PC-9 (cell line): ENCODE measurements around the gene CBLN3. TPM values are rescaled to one million over a fixed set of nuclear protein-coding genes. Genes with fewer than 3 reads are reported as not detected.

Experiments used
- BruUV-seq: library from RNA; stranded (reverse); fragments of 400-500 nt; replicated peaks from 2 replicates; lab custom pipeline; 2021; lab: Mats Ljungman, UMichigan
- CTCF ChIA-PET: fragments of 300-600 bp; sonication (Branson Sonifier 250); formaldehyde crosslinking; loops from one replicate; lab custom pipeline; 2022; ENCODE audit warnings: antibody characterized with exemption; lab: Charles Lee
- POLR2A ChIA-PET: fragments of 300-600 bp; sonication (Branson Sonifier 250); formaldehyde crosslinking; loops from one replicate; lab custom pipeline; 2022; ENCODE audit warnings: antibody characterized with exemption; ENCODE audit not compliant: unreplicated experiment; lab: Charles Lee
- DNase-seq, 2 experiments: peaks; one replicate each; pipeline versions ENCODE4 v3.0.0 to v3.0.0-alpha.2; 2015 to 2022; ENCODE audit warnings: mixed read lengths in 1 of 2
- H2AFZ ChIP-seq: fragments of 200-600 bp; sonication (generic); 2 replicates; pipeline ENCODE4 v1.8.1; 2017; ENCODE audit warnings: antibody characterized with exemption
- H3F3A ChIP-seq: fragments of 200-600 bp; sonication (generic); 2 replicates; pipeline ENCODE4 v1.8.1; 2017; ENCODE audit warnings: antibody characterized with exemption, mild to moderate bottlenecking, low read depth; ENCODE audit not compliant: insufficient read depth
- H3K27ac ChIP-seq: fragments of 200-600 bp; sonication (generic); 2 replicates; pipeline ENCODE4 v1.6.1; 2016; ENCODE audit warnings: mixed run types
- H3K27me3 ChIP-seq: fragments of 200-600 bp; sonication (generic); 2 replicates; pipeline ENCODE4 v1.6.1; 2016; ENCODE audit warnings: low read depth, mixed run types; ENCODE audit not compliant: insufficient read depth
- H3K36me3 ChIP-seq: fragments of 200-600 bp; sonication (generic); 2 replicates; pipeline ENCODE4 v1.6.1; 2016; ENCODE audit warnings: low read depth, mixed run types
- H3K4me1 ChIP-seq: fragments of 200-600 bp; sonication (generic); replicated peaks from 2 replicates; pipeline ENCODE4 v1.6.1; 2016; ENCODE audit warnings: mixed run types; ENCODE audit not compliant: insufficient read depth
- H3K4me2 ChIP-seq: fragments of 200-600 bp; sonication (generic); 2 replicates; pipeline ENCODE4 v1.6.1; 2017; ENCODE audit warnings: mixed run types
- H3K4me3 ChIP-seq: fragments of 200-600 bp; sonication (generic); 2 replicates; pipeline ENCODE4 v1.6.1; 2016; ENCODE audit warnings: mixed run types
- H3K79me2 ChIP-seq: fragments of 200-600 bp; sonication (generic); 2 replicates; pipeline ENCODE4 v1.6.1; 2017; ENCODE audit warnings: low read depth, mixed run types
- H3K9me2 ChIP-seq: fragments of 200-600 bp; sonication (generic); 2 replicates; pipeline ENCODE4 v1.8.1; 2017; ENCODE audit warnings: mild to moderate bottlenecking; ENCODE audit not compliant: insufficient read depth
- H3K9me3 ChIP-seq: fragments of 200-600 bp; sonication (generic); 2 replicates; pipeline ENCODE4 v1.8.1; 2016; ENCODE audit warnings: low read depth; ENCODE audit not compliant: insufficient read depth
- H4K20me1 ChIP-seq: fragments of 200-600 bp; sonication (generic); 2 replicates; pipeline ENCODE4 v1.8.1; 2017; ENCODE audit not compliant: insufficient read depth
- CTCF ChIP-seq: fragments of 200-600 bp; sonication (generic); conservative IDR thresholded peaks from 2 replicates; pipeline ENCODE4 v1.6.1; 2017; ENCODE audit warnings: mixed run types, antibody characterized with exemption, mild to moderate bottlenecking, moderate library complexity
- EZH2 ChIP-seq: fragments of 200-600 bp; sonication (generic); IDR thresholded peaks from 2 replicates; pipeline ENCODE4 v1.8.0; 2017; ENCODE audit warnings: antibody characterized with exemption, low read depth
- intact Hi-C: fragments of 100-400 bp; cut with micrococcal nuclease; formaldehyde crosslinking; loops from one replicate; pipeline ENCODE4 v1.10.0; 2022; ENCODE audit not compliant: unreplicated experiment
- total RNA-seq: library from RNA; stranded (reverse); gene quantifications from 2 replicates; pipeline ENCODE4 v1.2.3, GENCODE V29; 2021

Gene CBLN3
- total RNA-seq, 1 experiment from 2014 or later = 8.3 TPM

- H3K4me1 ChIP-seq = no peaks in the 10 kb centered on the region
- no peaks in the 10 kb centered on the region for H3K27me3 ChIP-seq
- TF ChIP-seq CTCF (no peak), EZH2 (no peak)
- CTCF ChIA-PET = no interaction called here
- H3K4me3 ChIP-seq = no peak overlapping the region
- no peak overlapping the region for H3K4me2 ChIP-seq
- H2AFZ ChIP-seq = no peak overlapping the region
- H3K36me3 ChIP-seq = no peaks in the 10 kb centered on the region
- DNase-seq = no peak
- H3F3A ChIP-seq = no peaks in the 10 kb centered on the region
- intact Hi-C loops = no loop called here
- no peaks in the 10 kb centered on the region for H3K9me3 ChIP-seq
- H3K27ac ChIP-seq = no peak overlapping the region
- POLR2A ChIA-PET = interaction anchor here (0.6 kb wide), 1 partner anchor 23 kb away, joined by 6 read pairs; no protein-coding TSS in a partner anchor
- H3K79me2 ChIP-seq = no peaks in the 10 kb centered on the region
- no TSS peak for BruUV-seq
- no peaks in the 10 kb centered on the region for H4K20me1 ChIP-seq
- H3K9me2 ChIP-seq = no peaks in the 10 kb centered on the region
Observed at GRCh38 chr14:24409192-24409591, 20.3 kb downstream of the CBLN3 start.

GRCh38 chr14:24408764-24409163 is 20.7 kb downstream of the CBLN3 start:
- no TSS peak for BruUV-seq
- Histone ChIP-seq H3K27me3 (no peaks in the 10 kb centered on the region), H3K9me3 (no peaks in the 10 kb centered on the region), H4K20me1 (no peaks in the 10 kb centered on the region), H3K79me2 (no peaks in the 10 kb centered on the region), H3K27ac (no peak overlapping the region), H2AFZ (no peak overlapping the region), H3F3A (no peaks in the 10 kb centered on the region), H3K4me1 (no peaks in the 10 kb centered on the region), H3K4me2 (no peak overlapping the region), H3K4me3 (no peak overlapping the region), H3K36me3 (no peaks in the 10 kb centered on the region), H3K9me2 (no peaks in the 10 kb centered on the region)
- POLR2A ChIA-PET = interaction anchor here (0.6 kb wide), 1 partner anchor 23 kb away, joined by 6 read pairs; no protein-coding TSS in a partner anchor
- TF ChIP-seq EZH2 = no peak
- intact Hi-C loops = no loop called here
- DNase-seq = no peak
- CTCF ChIA-PET = no interaction called here

GRCh38 chr14:24407608-24408325 is 21.7 kb downstream of the CBLN3 start:
- H3K27ac ChIP-seq = no peak overlapping the region
- no peaks in the 10 kb centered on the region for H3K27me3 ChIP-seq
- H3K36me3 ChIP-seq = no peaks in the 10 kb centered on the region
- DNase-seq = no peak
- no peak for TF ChIP-seq EZH2
- TF ChIP-seq CTCF = no peak
- H2AFZ ChIP-seq = no peak overlapping the region
- H3K4me2 ChIP-seq = no peak overlapping the region
- H4K20me1 ChIP-seq = no peaks in the 10 kb centered on the region
- no peaks in the 10 kb centered on the region for H3K9me3 ChIP-seq
- H3K79me2 ChIP-seq = no peaks in the 10 kb centered on the region
- CTCF ChIA-PET = no interaction called here
- no peaks in the 10 kb centered on the region for H3K4me1 ChIP-seq
- H3F3A ChIP-seq = no peaks in the 10 kb centered on the region
- no peak overlapping the region for H3K4me3 ChIP-seq
- intact Hi-C loops = no loop called here
- no TSS peak for BruUV-seq
- POLR2A ChIA-PET = no interaction called here
- H3K9me2 ChIP-seq = no peaks in the 10 kb centered on the region
